Measurements from ENCODE around the gene PLXNA3. TPM values are rescaled to one million over a fixed set of nuclear protein-coding genes. Genes with fewer than 3 reads are reported as not detected.

The PLXNA3 gene
- total RNA-seq = 10 to 100 TPM; 52.6 to 68.8 TPM
- polyA plus RNA-seq (2013, experiment 1 of 2) = 68.6 TPM
- polyA plus RNA-seq (2013, experiment 2 of 2) = 65.1 TPM
- long read RNA-seq, experiment 1, partial matches to known transcripts = 4 of 6 reads
- long read RNA-seq, experiment 1, other reads (novel, unspliced or antisense) = 1 of 6 reads
- long read RNA-seq, experiment 2, full-length matches to known transcripts = 3 of 35 reads
- long read RNA-seq, experiment 2, partial matches to known transcripts = 15 of 35 reads
- long read RNA-seq, experiment 2, other reads (novel, unspliced or antisense) = 17 of 35 reads
- long read RNA-seq, experiment 3, partial matches to known transcripts = 8 of 13 reads
- long read RNA-seq, experiment 3, other reads (novel, unspliced or antisense) = 5 of 13 reads
- long read RNA-seq, experiment 4 = 0 reads

DNA sequence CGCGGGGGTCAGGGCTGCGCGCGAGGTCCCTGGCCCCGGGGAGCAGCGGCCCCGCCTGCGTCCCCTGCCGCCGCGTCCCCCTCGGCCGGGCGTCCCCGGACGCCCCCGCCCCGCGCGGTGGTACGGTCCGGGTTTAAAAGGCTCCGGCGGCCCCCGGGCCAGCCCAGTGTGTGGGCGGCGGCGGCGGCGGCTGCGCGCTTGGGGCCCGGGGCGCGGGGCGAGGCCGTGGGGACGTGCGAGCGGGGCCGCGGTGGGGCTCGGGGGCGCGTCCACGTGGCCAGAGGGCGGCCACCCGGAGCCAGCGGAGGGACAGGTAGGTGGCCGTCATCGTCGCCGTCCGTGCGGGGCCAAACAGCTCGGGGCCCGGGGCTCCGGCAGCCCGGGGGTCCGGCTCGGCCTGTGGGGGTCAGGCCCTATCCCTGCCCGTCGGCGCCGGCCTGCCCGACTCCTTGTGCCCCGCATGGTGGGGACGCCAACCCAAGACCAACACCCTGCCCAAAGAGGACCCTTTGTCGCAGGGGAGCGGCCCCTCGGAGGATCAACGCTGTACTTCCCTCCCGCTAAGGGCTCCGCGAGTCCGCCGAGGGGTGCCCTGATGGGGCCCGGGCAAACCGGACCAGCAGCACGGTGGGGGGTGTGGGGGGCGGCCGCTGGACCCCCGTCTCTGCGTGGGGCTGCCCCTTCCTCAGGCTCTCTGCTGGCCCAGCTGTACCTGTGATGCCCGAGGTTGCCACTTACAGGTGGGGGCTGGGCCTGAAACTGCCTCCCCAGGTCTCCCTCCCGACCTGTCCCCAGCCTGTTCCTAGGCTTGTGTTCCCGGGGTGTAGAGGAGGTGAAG lies at the start of gene PLXNA3:
TSS of gene PLXNA3 (plus strand) at position 166 of the 838 bp plus-strand sequence. CDS start 1,903 bp downstream, outside the sequence.
- Histone ChIP-seq H3K27ac (ENCODE audit: low read depth, low read length) (peak within 1 kb of the TSS; percentile 81), H3K4me3 (ENCODE audit: low read length) (peak within 1 kb of the TSS; percentile 80), H3K4me1 (ENCODE audit: control insufficient read depth, insufficient read depth, low read length) (no peaks in the 10 kb centered on the region), H3K27me3 (ENCODE audit: control insufficient read depth, insufficient read depth, low read length, poor library complexity, severe bottlenecking) (no peaks in the 10 kb centered on the region), H3K9me3 (ENCODE audit: control insufficient read depth, low read length) (no peaks in the 10 kb centered on the region), H3K9ac (ENCODE audit: extremely low read depth, low read length, poor library complexity, severe bottlenecking) (peak within 1 kb of the TSS; percentile 47), H3K36me3 (ENCODE audit: control insufficient read depth, insufficient read depth, low read length) (no peaks in the 10 kb centered on the region)
- DNase-seq = peak; percentile 68
- no peaks in the 10 kb centered on the region for H3K4me1 Mint-ChIP-seq
- peaks cover 3% of the 10 kb centered on the region for H3K27me3 Mint-ChIP-seq (ENCODE audit: insufficient read depth)
- TF ChIP-seq, protein P1, sequence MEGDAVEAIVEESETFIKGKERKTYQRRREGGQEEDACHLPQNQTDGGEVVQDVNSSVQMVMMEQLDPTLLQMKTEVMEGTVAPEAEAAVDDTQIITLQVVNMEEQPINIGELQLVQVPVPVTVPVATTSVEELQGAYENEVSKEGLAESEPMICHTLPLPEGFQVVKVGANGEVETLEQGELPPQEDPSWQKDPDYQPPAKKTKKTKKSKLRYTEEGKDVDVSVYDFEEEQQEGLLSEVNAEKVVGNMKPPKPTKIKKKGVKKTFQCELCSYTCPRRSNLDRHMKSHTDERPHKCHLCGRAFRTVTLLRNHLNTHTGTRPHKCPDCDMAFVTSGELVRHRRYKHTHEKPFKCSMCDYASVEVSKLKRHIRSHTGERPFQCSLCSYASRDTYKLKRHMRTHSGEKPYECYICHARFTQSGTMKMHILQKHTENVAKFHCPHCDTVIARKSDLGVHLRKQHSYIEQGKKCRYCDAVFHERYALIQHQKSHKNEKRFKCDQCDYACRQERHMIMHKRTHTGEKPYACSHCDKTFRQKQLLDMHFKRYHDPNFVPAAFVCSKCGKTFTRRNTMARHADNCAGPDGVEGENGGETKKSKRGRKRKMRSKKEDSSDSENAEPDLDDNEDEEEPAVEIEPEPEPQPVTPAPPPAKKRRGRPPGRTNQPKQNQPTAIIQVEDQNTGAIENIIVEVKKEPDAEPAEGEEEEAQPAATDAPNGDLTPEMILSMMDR (conservative IDR thresholded peaks at IDR 0.05) = no peak
- WGBS, 2 experiments (ENCODE audit: insufficient coverage in 1 of 2, insufficient read length in 1 of 2) = 0% methylated on average over 2 to 76 of the region's 88 CpGs
- peaks cover 14% of the 10 kb centered on the region for H3K36me3 Mint-ChIP-seq (ENCODE audit: low read depth)
- H3K27ac Mint-ChIP-seq = peak within 1 kb of the TSS; percentile 58
- H3K9me3 Mint-ChIP-seq = peaks cover 67% of the 10 kb centered on the region
- H3K4me3 Mint-ChIP-seq = peak within 1 kb of the TSS; percentile 70

DNA sequence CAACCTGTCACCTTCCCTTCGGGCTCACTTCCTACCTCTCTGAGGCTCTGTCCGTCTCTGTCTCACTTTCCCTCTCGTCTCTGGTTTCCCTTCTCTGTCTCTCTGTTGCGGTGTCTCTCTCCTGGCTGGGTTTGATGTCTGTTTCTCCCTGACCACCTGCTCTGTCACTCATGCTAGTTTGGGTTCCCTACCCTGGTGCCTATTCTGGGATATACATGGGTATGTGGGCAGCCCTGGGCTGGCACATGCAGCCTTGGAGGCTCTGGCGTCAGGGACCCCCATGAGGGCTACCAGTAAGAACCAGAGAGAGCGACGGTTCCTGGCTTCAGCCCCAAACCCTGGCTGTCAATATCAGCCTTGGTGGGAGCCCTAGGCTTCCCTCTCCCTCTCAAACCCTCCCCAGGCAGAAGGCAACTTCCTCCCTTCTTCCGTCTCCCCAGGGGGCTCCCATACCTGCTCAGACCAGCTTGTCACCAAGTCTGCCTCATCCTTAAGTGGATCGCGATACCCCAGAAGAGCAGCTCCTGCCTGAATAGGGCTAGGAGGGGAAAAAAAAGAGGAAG lies 49.3 kb upstream of the PLXNA3 start:
- no peaks in the 10 kb centered on the region for H3K27me3 ChIP-seq (ENCODE audit: control insufficient read depth, insufficient read depth, low read length, poor library complexity, severe bottlenecking)
- no peaks in the 10 kb centered on the region for H3K4me1 ChIP-seq (ENCODE audit: control insufficient read depth, insufficient read depth, low read length)
- peak overlapping the region; percentile 39 for H3K4me3 Mint-ChIP-seq
- H3K27ac ChIP-seq (ENCODE audit: low read depth, low read length) = no peak overlapping the region
- peaks cover 1% of the 10 kb centered on the region for H3K27me3 Mint-ChIP-seq (ENCODE audit: insufficient read depth)
- 53 to 100% methylated on average over 1 to 10 of the region's 10 CpGs for WGBS, 2 experiments (ENCODE audit: insufficient coverage in 1 of 2, insufficient read length in 1 of 2)
- H3K4me3 ChIP-seq (ENCODE audit: low read length) = peak overlapping the region; percentile 76
- TF ChIP-seq, protein P1 (conservative IDR thresholded peaks at IDR 0.05) = no peak
- peaks cover 5% of the 10 kb centered on the region for H3K4me1 Mint-ChIP-seq
- H3K27ac Mint-ChIP-seq = peak overlapping the region; percentile 52
- no peak for DNase-seq
- no peaks in the 10 kb centered on the region for H3K36me3 ChIP-seq (ENCODE audit: control insufficient read depth, insufficient read depth, low read length)
- peaks cover 55% of the 10 kb centered on the region for H3K9me3 Mint-ChIP-seq
- no peak overlapping the region for H3K9ac ChIP-seq (ENCODE audit: extremely low read depth, low read length, poor library complexity, severe bottlenecking)
- no peaks in the 10 kb centered on the region for H3K9me3 ChIP-seq (ENCODE audit: control insufficient read depth, low read length)
- no peaks in the 10 kb centered on the region for H3K36me3 Mint-ChIP-seq (ENCODE audit: low read depth)

DNA sequence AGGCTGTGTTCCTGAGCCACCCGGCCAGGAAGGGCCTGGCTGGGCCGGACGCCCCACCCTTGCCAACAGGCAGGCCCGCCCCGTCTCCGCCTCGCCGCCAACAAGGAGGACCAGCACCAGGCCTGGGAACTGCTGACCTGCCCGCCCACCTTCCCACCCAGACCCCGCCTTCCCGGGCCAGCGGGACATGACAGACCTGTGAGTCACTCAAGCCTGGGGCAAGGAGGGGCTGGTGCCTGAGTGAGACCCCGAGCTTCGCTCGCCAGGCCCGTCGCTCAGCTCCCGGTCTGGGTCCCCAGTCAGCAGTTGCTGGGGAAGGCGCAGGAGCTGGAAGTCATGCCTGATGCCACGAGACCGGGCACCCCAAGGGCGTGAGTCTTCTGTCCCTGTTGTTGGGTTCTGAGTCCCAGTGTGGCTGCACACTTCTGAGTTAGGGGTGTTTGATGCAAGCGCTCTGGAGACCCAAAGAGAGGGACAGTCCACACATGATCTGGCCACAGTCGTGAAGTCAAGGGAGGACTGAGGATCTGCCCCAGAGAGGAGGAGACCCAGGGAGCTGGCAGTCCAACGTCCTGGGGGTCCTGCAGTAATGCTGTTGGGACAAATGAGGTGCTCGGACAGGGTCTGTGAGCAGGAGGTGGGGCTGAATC lies 48.7 kb upstream of the PLXNA3 start, which contains the start of gene DNASE1L1:
TSS of gene DNASE1L1 (minus strand) at position 33 of the 650 bp plus-strand sequence. CDS start 3,686 bp downstream, outside the sequence.
- peak within 1 kb of the TSS; percentile 76 for H3K4me3 ChIP-seq (ENCODE audit: low read length)
- H3K36me3 Mint-ChIP-seq (ENCODE audit: low read depth) = no peaks in the 10 kb centered on the region
- H3K9me3 Mint-ChIP-seq = peaks cover 53% of the 10 kb centered on the region
- no peaks in the 10 kb centered on the region for H3K27me3 ChIP-seq (ENCODE audit: control insufficient read depth, insufficient read depth, low read length, poor library complexity, severe bottlenecking)
- no peaks in the 10 kb centered on the region for H3K36me3 ChIP-seq (ENCODE audit: control insufficient read depth, insufficient read depth, low read length)
- no peaks in the 10 kb centered on the region for H3K9me3 ChIP-seq (ENCODE audit: control insufficient read depth, low read length)
- 18 to 24% methylated on average over 2 to 23 of the region's 26 CpGs for WGBS, 2 experiments (ENCODE audit: insufficient coverage in 1 of 2, insufficient read length in 1 of 2)
- peak; percentile 97 for DNase-seq
- TF ChIP-seq, protein P1 (conservative IDR thresholded peaks at IDR 0.05) = no peak
- H3K27me3 Mint-ChIP-seq (ENCODE audit: insufficient read depth) = peaks cover 1% of the 10 kb centered on the region
- H3K27ac ChIP-seq (ENCODE audit: low read depth, low read length) = no peak within 1 kb of the TSS
- peak within 1 kb of the TSS; percentile 39 for H3K4me3 Mint-ChIP-seq
- H3K9ac ChIP-seq (ENCODE audit: extremely low read depth, low read length, poor library complexity, severe bottlenecking) = peak within 1 kb of the TSS; percentile 25
- peak within 1 kb of the TSS; percentile 87 for H3K27ac Mint-ChIP-seq
- peaks cover 5% of the 10 kb centered on the region for H3K4me1 Mint-ChIP-seq
- no peaks in the 10 kb centered on the region for H3K4me1 ChIP-seq (ENCODE audit: control insufficient read depth, insufficient read depth, low read length)

All from endodermal cell (in vitro differentiated cells).